ENCODE data around the gene CLDN16.

- no peak for TF ChIP-seq CTCF (IDR thresholded peaks at IDR 0.05; ENCODE audit: low read depth, low read length, poor library complexity, severe bottlenecking)
- TF ChIP-seq EZH2phosphoT487 (IDR thresholded peaks at IDR 0.05; ENCODE audit: borderline replicate concordance, low read length): no peak
Observed at GRCh38 chr3:190340071-190340470, 47.9 kb upstream of the CLDN16 start.
